OCI-LY3 (cell line): ENCODE data around the gene ROPN1.
"Not testable (repeated sequence)": the region's sequence is repeated elsewhere in the genome, so short reads cannot be mapped to it uniquely, and the experiment has no call there.

Experiments used
- H2AFZ ChIP-seq: fragments of 200-600, 300-600 bp; shearing (Covaris generic); 2 replicates; pipeline ENCODE4 v1.6.0; 2014; ENCODE audit warnings: antibody characterized with exemption, low read depth, low read length
- H3K27ac ChIP-seq: fragments of 200-600, 300-600 bp; sonication (generic); 2 replicates; pipeline ENCODE4 v1.5.1; 2014; ENCODE audit warnings: mild to moderate bottlenecking, low read length, moderate library complexity, mixed read lengths
- H3K27me3 ChIP-seq: fragments of 200-600, 300-600 bp; sonication (generic); 2 replicates; pipeline ENCODE4 v1.6.1; 2014; ENCODE audit warnings: low read depth, low read length, mixed read lengths
- H3K36me3 ChIP-seq: fragments of 200-600, 300-600 bp; sonication (generic); replicated peaks from 2 replicates; pipeline ENCODE3; 2014; ENCODE audit warnings: low read depth, low read length, mixed read lengths
- H3K4me1 ChIP-seq: fragments of 300-600, 200-600 bp; sonication (generic); 2 replicates; pipeline ENCODE4 v1.6.1; 2014; ENCODE audit warnings: low read length, mixed read lengths
- H3K4me2 ChIP-seq: fragments of 200-600, 300-600 bp; sonication (generic); 2 replicates; pipeline ENCODE4 v1.6.1; 2014; ENCODE audit warnings: low read length, mixed read lengths
- H3K4me3 ChIP-seq: fragments of 300-600, 200-600 bp; sonication (generic); 2 replicates; pipeline ENCODE4 v1.5.1; 2014; ENCODE audit warnings: antibody characterized with exemption, mild to moderate bottlenecking, low read length, moderate library complexity
- H3K79me2 ChIP-seq: fragments of 300-600, 200-600 bp; shearing (Covaris generic); 2 replicates; pipeline ENCODE4 v1.6.1; 2014; ENCODE audit warnings: mild to moderate bottlenecking, low read length, mixed read lengths
- H3K9ac ChIP-seq: fragments of 300-600, 200-600 bp; shearing (Covaris generic); 2 replicates; pipeline ENCODE4 v1.6.0; 2014; ENCODE audit warnings: mild to moderate bottlenecking, low read length, moderate library complexity
- H3K9me3 ChIP-seq: fragments of 200-600, 300-600 bp; shearing (Covaris generic); 2 replicates; pipeline ENCODE4 v1.6.1; 2014; ENCODE audit warnings: low read length, mixed read lengths; ENCODE audit not compliant: insufficient read depth
- H4K20me1 ChIP-seq: fragments of 200-600, 300-600 bp; sonication (generic); 2 replicates; pipeline ENCODE4 v1.6.1; 2016; ENCODE audit warnings: low read length, mixed read lengths; ENCODE audit not compliant: insufficient read depth
- EZH2phosphoT487 ChIP-seq: fragments of 200-600 bp; shearing (Covaris generic); IDR thresholded peaks from 2 replicates; pipeline ENCODE4 v1.6.1; 2018; ENCODE audit warnings: antibody characterized with exemption, mixed run types, low read depth
- TF ChIP-seq, protein P1 (sequence below): fragments of 200-600, 300-600 bp; sonication (generic); IDR thresholded peaks from 2 replicates; pipeline ENCODE4 v1.5.1; 2014; ENCODE audit warnings: antibody characterized with exemption, low read length, low read depth

Gene ROPN1

DNA sequence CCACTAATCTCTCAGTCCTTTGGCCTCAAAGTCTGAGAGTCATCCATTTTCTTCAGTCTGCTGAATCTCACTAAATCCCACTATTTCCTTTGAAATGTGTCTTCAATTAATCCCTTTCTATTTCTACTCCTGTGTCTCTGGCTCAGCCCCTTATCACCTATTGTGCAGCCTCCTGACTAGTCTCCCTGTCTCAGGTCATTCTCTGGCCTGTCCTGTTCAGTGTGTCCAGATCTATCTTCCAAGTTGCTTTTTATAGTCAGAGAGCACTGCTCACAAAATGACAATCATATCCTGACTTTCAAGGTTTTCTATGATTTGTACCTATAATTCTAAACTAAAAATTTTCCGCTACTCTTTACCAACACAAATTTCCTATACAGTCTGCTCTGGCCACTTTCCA is 7.6 kb downstream of the ROPN1 start:
- Histone ChIP-seq H2AFZ (no peak overlapping the region), H3K9ac (no peak overlapping the region), H3K4me1 (no peaks in the 10 kb centered on the region), H3K4me2 (no peak overlapping the region), H4K20me1 (no peaks in the 10 kb centered on the region), H3K36me3 (no peaks in the 10 kb centered on the region), H3K79me2 (no peaks in the 10 kb centered on the region), H3K9me3 (no peaks in the 10 kb centered on the region), H3K4me3 (no peak overlapping the region), H3K27ac (no peak overlapping the region), H3K27me3 (peaks cover 55% of the 10 kb centered on the region)
- no peak for TF ChIP-seq EZH2phosphoT487
- TF ChIP-seq, protein P1, sequence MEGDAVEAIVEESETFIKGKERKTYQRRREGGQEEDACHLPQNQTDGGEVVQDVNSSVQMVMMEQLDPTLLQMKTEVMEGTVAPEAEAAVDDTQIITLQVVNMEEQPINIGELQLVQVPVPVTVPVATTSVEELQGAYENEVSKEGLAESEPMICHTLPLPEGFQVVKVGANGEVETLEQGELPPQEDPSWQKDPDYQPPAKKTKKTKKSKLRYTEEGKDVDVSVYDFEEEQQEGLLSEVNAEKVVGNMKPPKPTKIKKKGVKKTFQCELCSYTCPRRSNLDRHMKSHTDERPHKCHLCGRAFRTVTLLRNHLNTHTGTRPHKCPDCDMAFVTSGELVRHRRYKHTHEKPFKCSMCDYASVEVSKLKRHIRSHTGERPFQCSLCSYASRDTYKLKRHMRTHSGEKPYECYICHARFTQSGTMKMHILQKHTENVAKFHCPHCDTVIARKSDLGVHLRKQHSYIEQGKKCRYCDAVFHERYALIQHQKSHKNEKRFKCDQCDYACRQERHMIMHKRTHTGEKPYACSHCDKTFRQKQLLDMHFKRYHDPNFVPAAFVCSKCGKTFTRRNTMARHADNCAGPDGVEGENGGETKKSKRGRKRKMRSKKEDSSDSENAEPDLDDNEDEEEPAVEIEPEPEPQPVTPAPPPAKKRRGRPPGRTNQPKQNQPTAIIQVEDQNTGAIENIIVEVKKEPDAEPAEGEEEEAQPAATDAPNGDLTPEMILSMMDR = no peak

DNA sequence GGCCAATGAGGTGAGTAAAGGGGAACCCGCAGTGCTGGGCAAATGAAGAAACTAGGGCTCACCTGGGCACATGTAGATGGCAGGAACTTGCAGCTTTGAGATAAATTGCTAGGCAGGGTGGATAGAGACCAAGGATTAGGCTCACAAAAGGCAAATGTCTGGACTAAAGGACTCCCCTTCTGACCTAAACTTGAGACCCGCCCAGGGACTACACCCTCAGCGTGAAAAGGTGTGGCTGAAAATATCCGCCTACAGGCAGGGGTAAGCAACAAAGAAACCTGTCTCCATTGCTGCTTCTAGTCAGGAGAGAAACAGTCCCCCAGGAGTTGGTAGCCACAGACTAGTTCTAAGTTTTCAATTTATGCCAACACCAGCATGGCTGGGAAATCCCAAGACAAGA is 10.6 kb downstream of the ROPN1 start:
- not testable (repeated sequence) for H3K79me2 ChIP-seq, H3K4me1 ChIP-seq, H2AFZ ChIP-seq, H3K36me3 ChIP-seq, H4K20me1 ChIP-seq, H3K9me3 ChIP-seq, H3K27ac ChIP-seq, H3K4me3 ChIP-seq, H3K4me2 ChIP-seq, H3K9ac ChIP-seq
- H3K27me3 ChIP-seq = peaks cover 33% of the 10 kb centered on the region

DNA sequence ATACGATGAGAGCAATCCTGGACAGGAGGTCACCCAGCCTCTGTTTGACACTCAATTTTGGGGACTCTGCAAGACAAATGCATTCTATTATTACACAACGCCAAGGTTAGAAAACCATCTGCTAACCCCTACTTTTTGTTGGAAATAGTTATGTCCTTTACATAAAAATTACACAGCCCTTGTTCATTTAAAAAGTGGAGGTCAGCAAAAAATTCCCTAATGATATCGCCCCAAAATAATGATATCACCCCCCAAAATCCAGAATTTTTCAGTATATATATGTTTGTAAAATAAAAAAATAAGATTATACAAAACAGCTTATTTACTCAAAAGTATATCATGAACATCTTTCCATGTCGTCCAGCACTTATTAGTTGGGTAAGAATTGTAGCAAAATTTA is 11.4 kb downstream of the ROPN1 start:
- H3K9me3 ChIP-seq = no peaks in the 10 kb centered on the region
- H3K9ac ChIP-seq = no peak overlapping the region
- peaks cover 33% of the 10 kb centered on the region for H3K27me3 ChIP-seq
- H3K79me2 ChIP-seq = no peaks in the 10 kb centered on the region
- no peaks in the 10 kb centered on the region for H3K36me3 ChIP-seq
- H3K27ac ChIP-seq = no peak overlapping the region
- no peaks in the 10 kb centered on the region for H4K20me1 ChIP-seq
- H2AFZ ChIP-seq = no peak overlapping the region
- no peaks in the 10 kb centered on the region for H3K4me1 ChIP-seq
- TF ChIP-seq EZH2phosphoT487 = no peak
- no peak overlapping the region for H3K4me2 ChIP-seq
- no peak overlapping the region for H3K4me3 ChIP-seq

DNA sequence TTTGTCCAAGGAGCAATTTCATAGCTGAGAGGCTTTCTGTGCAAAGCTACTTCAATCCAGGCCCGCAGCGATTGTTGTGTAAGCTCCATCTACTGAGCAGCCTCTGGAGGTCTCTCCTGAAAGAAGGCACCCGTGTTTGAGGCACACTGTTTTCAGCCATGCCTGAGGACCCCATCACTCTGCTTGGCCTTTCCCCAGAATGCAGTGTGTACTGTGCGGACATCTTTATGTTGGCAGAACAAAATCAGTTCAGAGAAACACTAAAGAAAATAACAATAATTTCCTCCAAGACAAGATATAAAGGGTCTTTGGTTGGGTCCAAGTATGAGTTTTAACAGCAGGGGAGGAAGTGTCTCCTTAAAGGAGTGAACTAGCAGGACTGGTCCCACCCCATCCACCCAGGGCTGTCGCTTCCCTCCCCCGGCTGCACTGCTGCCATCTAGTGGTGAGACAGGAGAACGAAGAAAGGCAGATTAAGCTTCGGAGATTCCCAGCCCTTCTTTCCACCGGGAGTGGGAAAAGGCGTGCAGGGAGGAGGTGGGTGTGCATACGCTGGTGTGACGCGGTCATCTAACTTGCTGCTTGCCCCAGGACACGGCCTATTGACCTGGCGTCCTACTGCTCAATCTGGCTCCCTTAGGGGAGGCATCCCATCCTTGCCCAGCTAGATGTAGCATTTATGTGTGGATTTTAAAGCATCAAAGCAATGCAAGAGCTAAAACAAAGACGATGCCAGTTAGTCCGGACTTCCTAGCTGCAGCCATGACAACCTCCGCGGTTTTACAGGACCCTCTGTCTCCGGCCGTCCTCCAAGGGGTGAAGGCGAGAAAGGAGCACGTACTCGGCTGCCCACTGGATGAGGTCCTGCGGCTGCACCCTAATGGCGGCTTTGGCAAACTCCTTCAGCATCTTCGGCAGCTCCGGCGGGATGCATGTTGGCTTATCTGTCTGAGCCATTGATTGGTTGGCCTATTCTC is 12.1 kb downstream of the ROPN1 start:
- TF ChIP-seq, protein P1 = peak; percentile 53
- Histone ChIP-seq H3K4me2 (peak overlapping the region; percentile 44), H3K27me3 (peaks cover 33% of the 10 kb centered on the region)
- H3K4me1 ChIP-seq, H3K4me3 ChIP-seq, H3K9ac ChIP-seq, H2AFZ ChIP-seq, H3K79me2 ChIP-seq, H3K9me3 ChIP-seq, H3K36me3 ChIP-seq, H3K27ac ChIP-seq, H4K20me1 ChIP-seq: not testable (repeated sequence)

DNA sequence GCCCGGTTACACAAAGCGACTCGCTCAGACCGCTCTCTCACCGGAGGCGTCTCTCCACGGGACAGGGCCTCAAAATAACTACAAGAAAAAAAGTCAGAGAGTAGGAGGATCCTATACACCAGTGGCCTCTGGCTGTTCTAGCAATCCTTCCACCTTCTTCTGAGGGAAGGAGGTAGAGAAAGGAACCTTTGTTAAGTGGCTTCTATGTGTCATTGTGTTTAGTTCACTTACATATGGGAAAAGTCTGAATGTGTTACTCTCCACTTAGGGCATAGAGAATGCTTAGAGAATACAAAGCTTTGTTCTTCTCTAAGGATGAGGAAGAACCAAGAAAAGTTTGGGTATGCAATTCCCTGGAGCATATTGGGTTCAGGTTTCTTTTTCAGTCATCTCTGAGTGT is 15.0 kb downstream of the ROPN1 start:
- not testable (repeated sequence) for H3K27ac ChIP-seq, H3K9ac ChIP-seq

DNA sequence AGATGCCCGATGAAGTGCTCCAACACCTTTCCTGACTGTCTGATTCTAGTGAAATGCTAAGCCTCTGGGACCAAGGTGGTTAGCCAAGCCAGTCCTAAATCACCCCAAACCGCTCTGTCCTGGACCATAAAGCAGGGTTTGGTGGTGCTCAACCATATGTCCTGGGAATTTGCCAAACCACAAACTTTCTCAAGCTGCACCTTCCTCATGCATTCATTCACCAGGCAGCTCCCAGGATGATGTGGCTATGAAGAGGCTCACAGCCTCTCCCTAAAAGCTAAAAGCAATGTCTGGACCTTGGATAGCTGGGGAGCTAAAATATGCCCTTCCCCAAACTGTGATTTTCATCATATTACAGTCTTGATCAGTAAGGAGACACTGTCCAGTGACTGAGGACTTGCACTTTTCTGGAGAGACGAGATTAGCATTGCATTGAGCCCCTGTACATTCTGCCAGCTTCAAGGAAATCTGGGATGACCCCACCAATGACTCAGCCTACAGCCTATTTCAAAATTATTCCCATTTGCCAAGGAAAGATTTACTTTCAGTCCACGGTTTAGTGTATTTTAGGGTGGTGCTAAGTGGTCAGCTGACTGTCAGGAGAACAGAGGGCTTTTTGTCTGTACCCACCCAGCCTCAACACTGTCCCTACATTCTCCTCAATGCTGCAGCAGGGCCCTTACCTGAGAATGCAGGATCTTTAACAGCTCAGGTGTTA is 15.6 kb downstream of the ROPN1 start:
- not testable (repeated sequence) for H3K4me2 ChIP-seq, H3K79me2 ChIP-seq, H4K20me1 ChIP-seq, H3K27ac ChIP-seq, H3K4me3 ChIP-seq, H3K4me1 ChIP-seq, H3K9me3 ChIP-seq, H2AFZ ChIP-seq, H3K36me3 ChIP-seq, H3K9ac ChIP-seq
- peaks cover 11% of the 10 kb centered on the region; the same call in 1 of the 2 replicates for H3K27me3 ChIP-seq

More for the DNA sequence above, 15.0 kb downstream of the ROPN1 start:
- H3K79me2 ChIP-seq, H3K9me3 ChIP-seq, H2AFZ ChIP-seq, H3K4me3 ChIP-seq, H4K20me1 ChIP-seq, H3K36me3 ChIP-seq, H3K4me2 ChIP-seq, H3K4me1 ChIP-seq: not testable (repeated sequence)
- peaks cover 13% of the 10 kb centered on the region; the same call in 1 of the 2 replicates for H3K27me3 ChIP-seq

DNA sequence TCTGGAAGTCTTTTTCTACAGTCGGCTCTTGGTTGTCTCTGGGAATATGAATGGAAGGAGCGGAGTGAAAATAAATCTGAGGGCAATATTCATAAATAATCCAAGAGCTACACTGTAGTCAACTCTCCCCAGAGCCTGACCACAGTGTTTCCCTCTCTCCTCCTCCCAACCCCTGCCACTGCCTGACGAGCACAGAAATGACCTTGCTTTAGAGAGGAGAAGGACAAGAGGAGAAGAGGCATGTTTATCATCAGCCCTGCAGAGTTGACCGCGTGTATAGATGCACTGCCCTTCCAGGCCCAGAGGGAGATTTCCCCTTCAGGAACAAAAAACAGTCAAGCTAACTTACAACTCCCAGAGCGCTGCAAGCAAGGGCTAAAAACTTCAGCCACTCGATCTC is 16.9 kb downstream of the ROPN1 start:
- H3K79me2 ChIP-seq, H4K20me1 ChIP-seq, H3K4me1 ChIP-seq, H3K4me2 ChIP-seq, H3K27me3 ChIP-seq, H3K36me3 ChIP-seq, H2AFZ ChIP-seq, H3K4me3 ChIP-seq, H3K9me3 ChIP-seq, H3K9ac ChIP-seq, H3K27ac ChIP-seq: not testable (repeated sequence)
